WTC11 (cell line): Measurements from ENCODE around the gene RASEF. TPM values are rescaled to one million over a fixed set of nuclear protein-coding genes. Genes with fewer than 3 reads are reported as not detected.

Experiments used
- ATAC-seq: fragments of 200-7000 bp; cut with Tn5 transposase; 2 replicates; pipeline ENCODE4 v1.10.0; 2021; ENCODE audit warnings: mild to moderate bottlenecking, moderate library complexity
- CTCF ChIA-PET: fragments of 300-600 bp; sonication (Branson Sonifier 250); formaldehyde crosslinking; loops from one replicate; lab custom pipeline; 2021; ENCODE audit warnings: antibody characterized with exemption; lab: Charles Lee
- POLR2A ChIA-PET: fragments of 350-600 bp; sonication (Branson Sonifier 250); formaldehyde crosslinking; loops from one replicate; lab custom pipeline; 2021; ENCODE audit warnings: antibody characterized with exemption; lab: Charles Lee
- DNase-seq: peaks from one replicate; pipeline ENCODE4 v3.0.0; 2021; ENCODE audit warnings: low spot score
- H3K27ac Mint-ChIP-seq: 2 replicates; pipeline ENCODE4 v1.8.0; 2021; ENCODE audit warnings: mixed read lengths
- H3K27me3 Mint-ChIP-seq: 2 replicates; pipeline ENCODE4 v1.8.0; 2021; ENCODE audit warnings: low read depth, mild to moderate bottlenecking, moderate library complexity, mixed read lengths
- H3K36me3 Mint-ChIP-seq: 2 replicates; pipeline ENCODE4 v1.8.0; 2021; ENCODE audit warnings: mixed read lengths
- H3K4me1 Mint-ChIP-seq: 2 replicates; pipeline ENCODE4 v1.8.0; 2022; ENCODE audit warnings: mixed read lengths
- H3K4me3 Mint-ChIP-seq: 2 replicates; pipeline ENCODE4 v1.8.0; 2021; ENCODE audit warnings: mild to moderate bottlenecking, moderate library complexity, mixed read lengths
- H3K9me3 Mint-ChIP-seq: 2 replicates; pipeline ENCODE4 v1.8.0; 2021; ENCODE audit warnings: mixed read lengths
- ATF1 ChIP-seq: sonication (generic); formaldehyde crosslinking; IDR thresholded peaks from 2 replicates; pipeline ENCODE4 v1.8.1; 2023; ENCODE audit warnings: mild to moderate bottlenecking, moderate library complexity, missing genetic modification reagents
- CBFB ChIP-seq: sonication (generic); formaldehyde crosslinking; IDR thresholded peaks from 2 replicates; pipeline ENCODE4 v1.8.1; 2022; ENCODE audit warnings: mild to moderate bottlenecking, low read depth, missing genetic modification reagents
- ETV6 ChIP-seq: sonication (generic); formaldehyde crosslinking; IDR thresholded peaks from 2 replicates; pipeline ENCODE4 v1.8.1; 2022; ENCODE audit warnings: mild to moderate bottlenecking, missing genetic modification reagents
- FOXJ3 ChIP-seq: sonication (generic); formaldehyde crosslinking; IDR thresholded peaks from 2 replicates; pipeline ENCODE4 v1.9.0; 2021; ENCODE audit warnings: missing genetic modification reagents, mild to moderate bottlenecking, borderline replicate concordance
- FOXK1 ChIP-seq: sonication (generic); formaldehyde crosslinking; IDR thresholded peaks from 2 replicates; pipeline ENCODE4 v1.8.0; 2022; ENCODE audit warnings: mild to moderate bottlenecking, moderate library complexity, missing genetic modification reagents
- GABPB1 ChIP-seq: sonication (generic); formaldehyde crosslinking; IDR thresholded peaks from 2 replicates; pipeline ENCODE4 v1.8.1; 2023; ENCODE audit warnings: mild to moderate bottlenecking, missing genetic modification reagents
- HMGA2 ChIP-seq: fragments of 250-450 bp; sonication (Bioruptor Pico); IDR thresholded peaks from 2 replicates; pipeline ENCODE4 v1.4.0; 2021; ENCODE audit warnings: mild to moderate bottlenecking, moderate library complexity
- JAZF1 ChIP-seq: fragments of 250-450 bp; sonication (Bioruptor Pico); IDR thresholded peaks from 2 replicates; pipeline ENCODE4 v1.9.0; 2021; ENCODE audit warnings: moderate library complexity, mild to moderate bottlenecking, inconsistent platforms
- JUN ChIP-seq: sonication (generic); formaldehyde crosslinking; IDR thresholded peaks from 2 replicates; pipeline ENCODE4 v1.8.0; 2023; ENCODE audit warnings: mild to moderate bottlenecking, missing genetic modification reagents
- PRRX2 ChIP-seq: fragments of 250-450 bp; sonication (Bioruptor Pico); IDR thresholded peaks from 2 replicates; pipeline ENCODE4 v1.8.0; 2021; ENCODE audit warnings: mild to moderate bottlenecking
- SMAD4 ChIP-seq: sonication (generic); formaldehyde crosslinking; IDR thresholded peaks from 2 replicates; pipeline ENCODE4 v1.8.0; 2022; ENCODE audit warnings: mild to moderate bottlenecking, missing genetic modification reagents
- SOX15 ChIP-seq: fragments of 250-450 bp; sonication (Bioruptor Pico); IDR thresholded peaks from 2 replicates; pipeline ENCODE4 v1.9.0; 2021; ENCODE audit warnings: mild to moderate bottlenecking
- TCF7 ChIP-seq: sonication (generic); formaldehyde crosslinking; IDR thresholded peaks from 2 replicates; pipeline ENCODE4 v1.8.0; 2022; ENCODE audit warnings: mild to moderate bottlenecking, low read depth, missing genetic modification reagents, moderate library complexity
- TEAD4 ChIP-seq: sonication (generic); formaldehyde crosslinking; IDR thresholded peaks from 2 replicates; pipeline ENCODE4 v1.8.0; 2022; ENCODE audit warnings: mild to moderate bottlenecking, missing genetic modification reagents
- ZNF138 ChIP-seq: sonication (generic); formaldehyde crosslinking; conservative IDR thresholded peaks from 2 replicates; pipeline ENCODE4 v1.8.1; 2022; ENCODE audit warnings: mild to moderate bottlenecking, moderate library complexity, missing genetic modification reagents
- ZNF416 ChIP-seq: fragments of 250-450 bp; sonication (Bioruptor Pico); IDR thresholded peaks from 2 replicates; pipeline ENCODE4 v1.9.0; 2021; ENCODE audit warnings: mild to moderate bottlenecking, inconsistent platforms
- ZNF423 ChIP-seq: fragments of 250-450 bp; sonication (Bioruptor Pico); IDR thresholded peaks from 2 replicates; pipeline ENCODE4 v2.1.2; 2022; ENCODE audit warnings: mild to moderate bottlenecking, moderate library complexity
- total RNA-seq: library from RNA; stranded (reverse); gene quantifications from 3 replicates; pipeline ENCODE4 v1.2.3, GENCODE V29; 2021
- TF ChIP-seq, protein P1 (sequence below): sonication (generic); formaldehyde crosslinking; IDR thresholded peaks from 2 replicates; pipeline ENCODE4 v1.8.0; 2023; ENCODE audit warnings: missing genetic modification reagents
- TF ChIP-seq, protein P2 (sequence below): sonication (generic); formaldehyde crosslinking; IDR thresholded peaks from 2 replicates; pipeline ENCODE4 v1.8.0; 2022; ENCODE audit warnings: mild to moderate bottlenecking, missing genetic modification reagents
- TF ChIP-seq, protein P3 (sequence below): sonication (generic); formaldehyde crosslinking; IDR thresholded peaks from 2 replicates; pipeline ENCODE4 v1.8.1; 2023; ENCODE audit warnings: mild to moderate bottlenecking, moderate library complexity, missing genetic modification reagents
- TF ChIP-seq, protein P4 (sequence below): sonication (generic); formaldehyde crosslinking; IDR thresholded peaks from 2 replicates; pipeline ENCODE4 v1.8.1; 2022; ENCODE audit warnings: low read depth, missing genetic modification reagents, borderline replicate concordance
- TF ChIP-seq, protein P5 (sequence below): fragments of 200-600 bp; IDR thresholded peaks from 2 replicates; pipeline ENCODE4 v1.8.0; 2022; ENCODE audit warnings: antibody characterized with exemption
- TF ChIP-seq, protein P6 (sequence below): sonication (generic); formaldehyde crosslinking; IDR thresholded peaks from 2 replicates; pipeline ENCODE4 v1.8.0; 2022; ENCODE audit warnings: missing genetic modification reagents

RASEF gene
- total RNA-seq, 1 experiment from 2014 or later = 6.5 TPM

DNA sequence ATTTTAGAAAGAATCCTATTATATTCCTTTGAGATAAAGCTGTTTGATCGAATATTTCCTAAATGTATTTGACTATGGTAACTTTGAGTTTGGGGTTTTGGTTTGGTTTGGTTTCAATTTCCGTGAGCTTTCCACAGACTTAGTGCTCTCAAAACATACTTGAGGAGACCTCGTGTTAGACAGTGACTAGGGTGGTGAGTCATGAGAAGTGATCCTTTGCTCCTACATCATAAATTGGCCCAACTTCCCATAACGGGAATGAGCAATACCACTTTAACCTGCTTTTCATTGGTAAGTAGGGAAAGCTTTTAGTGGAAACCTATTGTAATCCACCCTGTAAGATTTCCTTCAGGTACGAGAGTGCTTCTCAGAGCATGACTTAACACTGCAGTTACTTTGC lies 3.8 kb upstream of the RASEF start (continued):
- TF ChIP-seq, protein P1, sequence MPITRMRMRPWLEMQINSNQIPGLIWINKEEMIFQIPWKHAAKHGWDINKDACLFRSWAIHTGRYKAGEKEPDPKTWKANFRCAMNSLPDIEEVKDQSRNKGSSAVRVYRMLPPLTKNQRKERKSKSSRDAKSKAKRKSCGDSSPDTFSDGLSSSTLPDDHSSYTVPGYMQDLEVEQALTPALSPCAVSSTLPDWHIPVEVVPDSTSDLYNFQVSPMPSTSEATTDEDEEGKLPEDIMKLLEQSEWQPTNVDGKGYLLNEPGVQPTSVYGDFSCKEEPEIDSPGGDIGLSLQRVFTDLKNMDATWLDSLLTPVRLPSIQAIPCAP = no peak
- TF ChIP-seq JUN (CRISPR knock-in tag) = no peak
- TF ChIP-seq, all 79 proteins: peak for 0

DNA sequence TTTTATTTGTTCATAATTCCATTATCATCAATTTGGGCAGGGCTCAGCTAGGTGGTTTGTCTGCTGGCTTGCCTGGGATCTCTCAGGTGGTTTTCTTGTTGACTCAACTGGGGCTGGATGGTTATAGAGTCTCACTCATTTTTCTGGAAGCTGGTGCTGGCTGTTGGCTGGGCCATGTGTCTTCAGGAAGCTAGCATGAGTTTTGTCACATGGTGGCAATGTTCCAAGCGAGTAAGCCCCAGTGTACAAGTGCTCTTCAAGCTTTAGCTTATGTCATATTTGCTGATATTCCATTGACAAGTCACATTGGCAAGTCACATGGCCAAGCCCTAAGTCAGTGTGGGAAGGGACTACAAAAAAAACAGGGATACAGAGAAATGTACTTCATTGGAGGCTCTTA lies 2.3 kb upstream of the RASEF start:
- peaks cover 50% of the 10 kb centered on the region for H3K27me3 Mint-ChIP-seq
- TF ChIP-seq, protein P2, sequence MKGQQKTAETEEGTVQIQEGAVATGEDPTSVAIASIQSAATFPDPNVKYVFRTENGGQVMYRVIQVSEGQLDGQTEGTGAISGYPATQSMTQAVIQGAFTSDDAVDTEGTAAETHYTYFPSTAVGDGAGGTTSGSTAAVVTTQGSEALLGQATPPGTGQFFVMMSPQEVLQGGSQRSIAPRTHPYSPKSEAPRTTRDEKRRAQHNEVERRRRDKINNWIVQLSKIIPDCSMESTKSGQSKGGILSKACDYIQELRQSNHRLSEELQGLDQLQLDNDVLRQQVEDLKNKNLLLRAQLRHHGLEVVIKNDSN (CRISPR knock-in tag) = no peak
- TF ChIP-seq SOX15 (CRISPR knock-in tag) (no peak), ZNF416 (CRISPR knock-in tag) (no peak), PRRX2 (CRISPR knock-in tag) (no peak), ATF1 (CRISPR knock-in tag) (no peak), TCF7 (CRISPR knock-in tag) (no peak), GABPB1 (no peak), JAZF1 (CRISPR knock-in tag) (no peak), ETV6 (CRISPR knock-in tag) (no peak), FOXJ3 (CRISPR knock-in tag) (no peak), ZNF138 (CRISPR knock-in tag) (no peak), TEAD4 (CRISPR knock-in tag) (no peak)
- TF ChIP-seq, protein P3, sequence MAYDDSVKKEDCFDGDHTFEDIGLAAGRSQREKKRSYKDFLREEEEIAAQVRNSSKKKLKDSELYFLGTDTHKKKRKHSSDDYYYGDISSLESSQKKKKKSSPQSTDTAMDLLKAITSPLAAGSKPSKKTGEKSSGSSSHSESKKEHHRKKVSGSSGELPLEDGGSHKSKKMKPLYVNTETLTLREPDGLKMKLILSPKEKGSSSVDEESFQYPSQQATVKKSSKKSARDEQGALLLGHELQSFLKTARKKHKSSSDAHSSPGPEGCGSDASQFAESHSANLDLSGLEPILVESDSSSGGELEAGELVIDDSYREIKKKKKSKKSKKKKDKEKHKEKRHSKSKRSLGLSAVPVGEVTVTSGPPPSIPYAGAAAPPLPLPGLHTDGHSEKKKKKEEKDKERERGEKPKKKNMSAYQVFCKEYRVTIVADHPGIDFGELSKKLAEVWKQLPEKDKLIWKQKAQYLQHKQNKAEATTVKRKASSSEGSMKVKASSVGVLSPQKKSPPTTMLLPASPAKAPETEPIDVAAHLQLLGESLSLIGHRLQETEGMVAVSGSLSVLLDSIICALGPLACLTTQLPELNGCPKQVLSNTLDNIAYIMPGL (CRISPR knock-in tag) = no peak
- TF ChIP-seq, protein P4, sequence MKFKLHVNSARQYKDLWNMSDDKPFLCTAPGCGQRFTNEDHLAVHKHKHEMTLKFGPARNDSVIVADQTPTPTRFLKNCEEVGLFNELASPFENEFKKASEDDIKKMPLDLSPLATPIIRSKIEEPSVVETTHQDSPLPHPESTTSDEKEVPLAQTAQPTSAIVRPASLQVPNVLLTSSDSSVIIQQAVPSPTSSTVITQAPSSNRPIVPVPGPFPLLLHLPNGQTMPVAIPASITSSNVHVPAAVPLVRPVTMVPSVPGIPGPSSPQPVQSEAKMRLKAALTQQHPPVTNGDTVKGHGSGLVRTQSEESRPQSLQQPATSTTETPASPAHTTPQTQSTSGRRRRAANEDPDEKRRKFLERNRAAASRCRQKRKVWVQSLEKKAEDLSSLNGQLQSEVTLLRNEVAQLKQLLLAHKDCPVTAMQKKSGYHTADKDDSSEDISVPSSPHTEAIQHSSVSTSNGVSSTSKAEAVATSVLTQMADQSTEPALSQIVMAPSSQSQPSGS (CRISPR knock-in tag) = no peak
- TF ChIP-seq, protein P5, sequence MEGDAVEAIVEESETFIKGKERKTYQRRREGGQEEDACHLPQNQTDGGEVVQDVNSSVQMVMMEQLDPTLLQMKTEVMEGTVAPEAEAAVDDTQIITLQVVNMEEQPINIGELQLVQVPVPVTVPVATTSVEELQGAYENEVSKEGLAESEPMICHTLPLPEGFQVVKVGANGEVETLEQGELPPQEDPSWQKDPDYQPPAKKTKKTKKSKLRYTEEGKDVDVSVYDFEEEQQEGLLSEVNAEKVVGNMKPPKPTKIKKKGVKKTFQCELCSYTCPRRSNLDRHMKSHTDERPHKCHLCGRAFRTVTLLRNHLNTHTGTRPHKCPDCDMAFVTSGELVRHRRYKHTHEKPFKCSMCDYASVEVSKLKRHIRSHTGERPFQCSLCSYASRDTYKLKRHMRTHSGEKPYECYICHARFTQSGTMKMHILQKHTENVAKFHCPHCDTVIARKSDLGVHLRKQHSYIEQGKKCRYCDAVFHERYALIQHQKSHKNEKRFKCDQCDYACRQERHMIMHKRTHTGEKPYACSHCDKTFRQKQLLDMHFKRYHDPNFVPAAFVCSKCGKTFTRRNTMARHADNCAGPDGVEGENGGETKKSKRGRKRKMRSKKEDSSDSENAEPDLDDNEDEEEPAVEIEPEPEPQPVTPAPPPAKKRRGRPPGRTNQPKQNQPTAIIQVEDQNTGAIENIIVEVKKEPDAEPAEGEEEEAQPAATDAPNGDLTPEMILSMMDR = no peak

DNA sequence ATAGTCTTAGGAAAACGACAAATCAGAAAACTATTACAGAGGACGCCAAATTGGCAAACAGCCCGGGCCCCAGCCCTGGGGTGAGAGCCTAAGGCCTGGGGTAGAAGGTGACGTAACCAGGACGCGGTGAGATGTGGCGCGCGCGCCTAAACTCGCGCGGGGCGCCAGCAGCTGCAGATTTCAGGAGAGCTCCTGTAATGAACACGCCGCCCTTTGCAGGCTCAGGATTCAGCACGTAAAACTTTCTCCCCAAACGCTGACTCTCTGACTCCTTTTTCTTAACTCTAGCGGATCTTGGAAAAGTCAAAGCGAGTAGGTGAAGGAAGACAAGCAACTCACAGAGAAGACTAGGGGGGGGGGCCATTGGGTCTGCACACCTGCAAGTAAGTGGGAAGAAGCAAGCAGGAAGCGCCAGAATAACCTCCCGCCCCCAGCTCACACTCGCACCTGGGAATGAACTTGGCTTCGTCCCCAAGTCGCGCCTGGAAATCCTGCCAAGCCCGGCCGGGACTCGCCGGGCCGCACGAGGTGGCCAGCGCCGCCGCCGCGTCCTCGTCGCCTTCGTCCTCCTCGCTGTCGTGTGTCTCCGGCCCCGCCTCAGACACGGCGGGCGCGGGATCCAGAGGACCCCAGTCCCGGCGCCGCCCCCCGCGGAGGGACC lies 822 bp downstream of the RASEF start:
- Mint-ChIP-seq H3K36me3 (peaks cover 4% of the 10 kb centered on the region; the same call in 1 of the 2 replicates), H3K4me1 (peaks cover 30% of the 10 kb centered on the region), H3K4me3 (peak overlapping the region; percentile 79), H3K27me3 (peaks cover 57% of the 10 kb centered on the region), H3K27ac (no peak overlapping the region), H3K9me3 (peaks cover 8% of the 10 kb centered on the region)
- ChIA-PET POLR2A (no interaction called here), CTCF (interaction anchor here (1.2 to 1.5 kb wide), 4 partner anchors 20 to 482 kb away, joined by 3 to 4 read pairs (median 3); no protein-coding TSS in a partner anchor)
- peak; percentile 9 for ATAC-seq
- DNase-seq = peak; percentile 56
- TF ChIP-seq HMGA2 (CRISPR knock-in tag) (no peak), ZNF423 (CRISPR knock-in tag) (no peak), FOXK1 (CRISPR knock-in tag) (peak; percentile 59; the same call in 1 of the 2 replicates), CBFB (CRISPR knock-in tag) (0 out of 2 replicates have a peak, but pooled peaks have one; percentile 3), SMAD4 (CRISPR knock-in tag) (no peak; the same call in 1 of the 2 replicates)
- TF ChIP-seq, protein P6, sequence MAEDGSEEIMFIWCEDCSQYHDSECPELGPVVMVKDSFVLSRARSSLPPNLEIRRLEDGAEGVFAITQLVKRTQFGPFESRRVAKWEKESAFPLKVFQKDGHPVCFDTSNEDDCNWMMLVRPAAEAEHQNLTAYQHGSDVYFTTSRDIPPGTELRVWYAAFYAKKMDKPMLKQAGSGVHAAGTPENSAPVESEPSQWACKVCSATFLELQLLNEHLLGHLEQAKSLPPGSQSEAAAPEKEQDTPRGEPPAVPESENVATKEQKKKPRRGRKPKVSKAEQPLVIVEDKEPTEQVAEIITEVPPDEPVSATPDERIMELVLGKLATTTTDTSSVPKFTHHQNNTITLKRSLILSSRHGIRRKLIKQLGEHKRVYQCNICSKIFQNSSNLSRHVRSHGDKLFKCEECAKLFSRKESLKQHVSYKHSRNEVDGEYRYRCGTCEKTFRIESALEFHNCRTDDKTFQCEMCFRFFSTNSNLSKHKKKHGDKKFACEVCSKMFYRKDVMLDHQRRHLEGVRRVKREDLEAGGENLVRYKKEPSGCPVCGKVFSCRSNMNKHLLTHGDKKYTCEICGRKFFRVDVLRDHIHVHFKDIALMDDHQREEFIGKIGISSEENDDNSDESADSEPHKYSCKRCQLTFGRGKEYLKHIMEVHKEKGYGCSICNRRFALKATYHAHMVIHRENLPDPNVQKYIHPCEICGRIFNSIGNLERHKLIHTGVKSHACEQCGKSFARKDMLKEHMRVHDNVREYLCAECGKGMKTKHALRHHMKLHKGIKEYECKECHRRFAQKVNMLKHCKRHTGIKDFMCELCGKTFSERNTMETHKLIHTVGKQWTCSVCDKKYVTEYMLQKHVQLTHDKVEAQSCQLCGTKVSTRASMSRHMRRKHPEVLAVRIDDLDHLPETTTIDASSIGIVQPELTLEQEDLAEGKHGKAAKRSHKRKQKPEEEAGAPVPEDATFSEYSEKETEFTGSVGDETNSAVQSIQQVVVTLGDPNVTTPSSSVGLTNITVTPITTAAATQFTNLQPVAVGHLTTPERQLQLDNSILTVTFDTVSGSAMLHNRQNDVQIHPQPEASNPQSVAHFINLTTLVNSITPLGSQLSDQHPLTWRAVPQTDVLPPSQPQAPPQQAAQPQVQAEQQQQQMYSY = peak; percentile 37; the same call in 1 of the 2 replicates

More for the DNA sequence above, 2.3 kb upstream of the RASEF start:
- DNase-seq (no peak), ATAC-seq (no peak)
- peaks cover 4% of the 10 kb centered on the region for H3K9me3 Mint-ChIP-seq
- no peak overlapping the region for H3K4me3 Mint-ChIP-seq
- CTCF ChIA-PET = no interaction called here
- POLR2A ChIA-PET = no interaction called here
- H3K27ac Mint-ChIP-seq = no peak overlapping the region
- peaks cover 35% of the 10 kb centered on the region for H3K4me1 Mint-ChIP-seq
- peaks cover 4% of the 10 kb centered on the region; the same call in 1 of the 2 replicates for H3K36me3 Mint-ChIP-seq
